ENCODE data around the gene UQCRQ. TPM values are rescaled to one million over a fixed set of nuclear protein-coding genes. Genes with fewer than 3 reads are reported as not detected.
A peak's percentile ranks its signal among the peaks of the same experiment; 100 is the strongest.

UQCRQ gene
- 185 TPM for polyA plus RNA-seq (2013, experiment 1 of 2; ENCODE audit: insufficient read length)
- 132 TPM for polyA plus RNA-seq (2013, experiment 2 of 2; ENCODE audit: insufficient read length)

GRCh38 chr5:132866342-132867045 is at the start of gene UQCRQ, which contains the start of gene GDF9:
Gene UQCRQ (plus strand): TSS chr5:132866642. CDS start chr5:132866882, 240 bp downstream.
Gene GDF9 (minus strand): TSS chr5:132866469. CDS start chr5:132864533, 1,936 bp downstream.
- DNase-seq = peak; percentile 100

GRCh38 chr5:132817011-132817410 is 49.4 kb upstream of the UQCRQ start:
- no peak for DNase-seq

GRCh38 chr5:132819468-132819867 is 47.0 kb upstream of the UQCRQ start:
- no peak for DNase-seq

- DNase-seq = peak; percentile 84
These were observed 46.2 kb upstream of the UQCRQ start for GRCh38 chr5:132820162-132820754.

GRCh38 chr5:132821350-132821749 is 45.1 kb upstream of the UQCRQ start:
- DNase-seq = no peak

- DNase-seq = no peak
These were observed 44.7 kb upstream of the UQCRQ start for GRCh38 chr5:132821791-132822190.

GRCh38 chr5:132822650-132823480 is 43.6 kb upstream of the UQCRQ start:
- no peak for DNase-seq

GRCh38 chr5:132823481-132824050 is 42.9 kb upstream of the UQCRQ start:
- no peak for DNase-seq

- DNase-seq = no peak
These were observed 42.0 kb upstream of the UQCRQ start for GRCh38 chr5:132824426-132824825.

GRCh38 chr5:132825033-132825833 is 41.2 kb upstream of the UQCRQ start:
- no peak for DNase-seq

GRCh38 chr5:132825834-132826391 is 40.5 kb upstream of the UQCRQ start:
- no peak for DNase-seq

GRCh38 chr5:132826424-132827082 is 39.9 kb upstream of the UQCRQ start:
- no peak for DNase-seq

GRCh38 chr5:132827943-132828673 is 38.3 kb upstream of the UQCRQ start:
- no peak for DNase-seq

GRCh38 chr5:132828846-132829494 is 37.5 kb upstream of the UQCRQ start:
- DNase-seq = no peak

GRCh38 chr5:132829742-132830435 is 36.6 kb upstream of the UQCRQ start:
- peak; percentile 68 for DNase-seq

GRCh38 chr5:132830436-132831094 is 35.9 kb upstream of the UQCRQ start, which contains the start of gene SHROOM1:
Gene SHROOM1 (minus strand): TSS chr5:132830647. CDS start chr5:132826140, 4,507 bp downstream.
- peak; percentile 36 for DNase-seq

- DNase-seq = no peak
These were observed 35.2 kb upstream of the UQCRQ start for GRCh38 chr5:132831095-132831860.

GRCh38 chr5:132832612-132833011 is 33.8 kb upstream of the UQCRQ start:
- no peak for DNase-seq

All from fibroblast of skin of back (primary cell).